Uterus (tissue), 4 donors: Measurements from ENCODE around the gene AP3B1. TPM values are rescaled to one million over a fixed set of nuclear protein-coding genes. Genes with fewer than 3 reads are reported as not detected.

ENCODE experiments used
- DNase-seq, 2 donors: peaks; one replicate each; pipeline ENCODE4 v3.0.0-alpha.2; 2019 to 2020
- H3K27ac ChIP-seq, 2 donors: fragments of 200-600 bp; sonication (generic); 1 replicate in 1 of 2; 2 replicates in 1 of 2; pipeline ENCODE4 v1.5.1; 2016 to 2018
- H3K27me3 ChIP-seq, 2 donors: fragments of 200-600 bp; sonication (generic); one replicate each; pipeline ENCODE4 v1.5.1; 2018 to 2019; ENCODE audit warnings: control low read depth in 1 of 2
- H3K36me3 ChIP-seq, 2 donors: fragments of 200-600 bp; sonication (generic); one replicate each; pipeline ENCODE4 v1.5.1; 2019; ENCODE audit warnings: control low read depth in 1 of 2
- H3K4me1 ChIP-seq, 2 donors: fragments of 200-600 bp; sonication (generic); one replicate each; pipeline ENCODE4 v1.5.1; 2018 to 2019; ENCODE audit warnings: control low read depth in 1 of 2
- H3K4me3 ChIP-seq, 2 donors: fragments of 200-600 bp; sonication (generic); 1 replicate in 1 of 2; 2 replicates in 1 of 2; pipeline ENCODE4 v1.5.1; 2018 to 2019; ENCODE audit warnings: mild to moderate bottlenecking in 1 of 2
- H3K9me3 ChIP-seq, 2 donors: fragments of 200-600 bp; sonication (generic); one replicate each; pipeline ENCODE4 v1.5.1; 2019; ENCODE audit warnings: control low read depth in 1 of 2
- CTCF ChIP-seq, 4 experiments: fragments of 200-600 bp in 2 of 4; fragments of 450-650 bp in 2 of 4; sonication (generic) in 2 of 4; IDR thresholded peaks; one replicate each; pipeline ENCODE4 v1.5.1; 2016 to 2019; ENCODE audit warnings: antibody characterized with exemption in 4 of 4, mild to moderate bottlenecking in 2 of 4, moderate library complexity in 1 of 4
- POLR2A ChIP-seq, 2 donors: fragments of 450-650 bp; IDR thresholded peaks; one replicate each; pipeline ENCODE4 v1.6.1; 2016; ENCODE audit warnings: antibody characterized with exemption in 2 of 2, mild to moderate bottlenecking in 1 of 2, moderate library complexity in 1 of 2
- intact Hi-C: fragments of 100-400 bp; cut with DNase I; formaldehyde crosslinking; loops from one replicate; pipeline ENCODE4 v1.15.1; 2023; ENCODE audit warnings: low total_unique reads
- total RNA-seq, 4 donors: library from RNA; depleted of rRNA in 3 of 4; stranded (reverse); fragments of >200 nt in 3 of 4; gene quantifications; one replicate each; pipeline versions ENCODE4 v1.1.0 to v1.2.4, GENCODE V29; 2014 to 2023
- donor health status: DM: yes; HTN: yes; CAD: no.

AP3B1 gene
- total RNA-seq, 4 donors from 2014 or later, result 15.9 to 67.1 (median 33.4) TPM

- Histone ChIP-seq H3K36me3 (no peaks in the 10 kb centered on the region), H3K27me3 (no peaks in the 10 kb centered on the region), H3K9me3 (no peaks in the 10 kb centered on the region), H3K4me1 (no peaks in the 10 kb centered on the region), H3K4me3 (no peak overlapping the region), H3K27ac (no peak overlapping the region)
- TF ChIP-seq CTCF (IDR thresholded peaks at IDR 0.05) (no peak), POLR2A (IDR thresholded peaks at IDR 0.05) (no peak)
- no peak for DNase-seq
- intact Hi-C loops, result no loop called here
Measured at GRCh38 chr5:78286290-78286689, 8.2 kb downstream of the AP3B1 start.

- TF ChIP-seq POLR2A (IDR thresholded peaks at IDR 0.05), result no peak
- TF ChIP-seq CTCF (IDR thresholded peaks at IDR 0.05), result no peak
- Histone ChIP-seq H3K4me3 (no peak overlapping the region), H3K4me1 (no peaks in the 10 kb centered on the region), H3K9me3 (no peaks in the 10 kb centered on the region), H3K36me3 (no peaks in the 10 kb centered on the region), H3K27ac (no peak overlapping the region), H3K27me3 (no peaks in the 10 kb centered on the region)
- DNase-seq, result no peak
- intact Hi-C loops, result no loop called here
Measured at GRCh38 chr5:78283802-78284201, 10.7 kb downstream of the AP3B1 start.

- H3K27ac ChIP-seq, result no peak overlapping the region
- H3K36me3 ChIP-seq, result no peaks in the 10 kb centered on the region
- no peaks in the 10 kb centered on the region for H3K9me3 ChIP-seq
- H3K4me1 ChIP-seq, result no peaks in the 10 kb centered on the region
- intact Hi-C loops, result no loop called here
- no peak overlapping the region for H3K4me3 ChIP-seq
- no peaks in the 10 kb centered on the region for H3K27me3 ChIP-seq
- no peak for TF ChIP-seq POLR2A (IDR thresholded peaks at IDR 0.05)
- no peak for TF ChIP-seq CTCF (IDR thresholded peaks at IDR 0.05)
- DNase-seq, result no peak
Measured at GRCh38 chr5:78283105-78283504, 11.4 kb downstream of the AP3B1 start.

- no peak for DNase-seq
- H3K4me1 ChIP-seq, result no peaks in the 10 kb centered on the region
- intact Hi-C loops, result no loop called here
- no peak for TF ChIP-seq POLR2A (IDR thresholded peaks at IDR 0.05)
- no peak for TF ChIP-seq CTCF (IDR thresholded peaks at IDR 0.05)
- no peaks in the 10 kb centered on the region for H3K27me3 ChIP-seq
- H3K9me3 ChIP-seq, result no peaks in the 10 kb centered on the region
- no peak overlapping the region for H3K27ac ChIP-seq
- no peaks in the 10 kb centered on the region for H3K36me3 ChIP-seq
- no peak overlapping the region for H3K4me3 ChIP-seq
Measured at GRCh38 chr5:78280261-78280660, 14.2 kb downstream of the AP3B1 start.

GRCh38 chr5:78279194-78279593 lies 15.3 kb downstream of the AP3B1 start:
- Histone ChIP-seq H3K4me1 (no peaks in the 10 kb centered on the region), H3K27ac (no peak overlapping the region), H3K36me3 (no peaks in the 10 kb centered on the region), H3K4me3 (no peak overlapping the region), H3K27me3 (no peaks in the 10 kb centered on the region), H3K9me3 (no peaks in the 10 kb centered on the region)
- intact Hi-C loops, result no loop called here
- DNase-seq, result no peak
- TF ChIP-seq POLR2A (IDR thresholded peaks at IDR 0.05), result no peak

- Histone ChIP-seq H3K4me3 (no peak overlapping the region), H3K27me3 (no peaks in the 10 kb centered on the region), H3K27ac (no peak overlapping the region), H3K4me1 (no peaks in the 10 kb centered on the region), H3K36me3 (no peaks in the 10 kb centered on the region), H3K9me3 (no peaks in the 10 kb centered on the region)
- DNase-seq, result no peak
- TF ChIP-seq POLR2A (IDR thresholded peaks at IDR 0.05) (no peak), CTCF (IDR thresholded peaks at IDR 0.05) (no peak)
- intact Hi-C loops, result no loop called here
Measured at GRCh38 chr5:78277715-78278114, 16.8 kb downstream of the AP3B1 start.
